Lung (tissue), 12 donors: ENCODE data around the gene TRIM45. TPM values are rescaled to one million over a fixed set of nuclear protein-coding genes. Genes with fewer than 3 reads are reported as not detected.

Experiments
- ATAC-seq: fragments of 200-7000 bp; cut with Tn5 transposase; one replicate; pipeline ENCODE4 v1.9.1; 2020; ENCODE audit warnings: moderate number of reproducible peaks; ENCODE audit not compliant: insufficient read depth, low FRiP score
- DNase-seq, 3 donors: peaks; one replicate each; pipeline ENCODE4 v3.0.0-alpha.2; 2013 to 2017
- H3K27ac ChIP-seq, 2 donors: one replicate each; pipeline ENCODE4 v1.5.1; 2013; ENCODE audit warnings: mild to moderate bottlenecking in 2 of 2, moderate library complexity in 2 of 2, control low read depth in 1 of 2, inconsistent platforms in 1 of 2, low read depth in 1 of 2, low read length in 1 of 2
- H3K27me3 ChIP-seq, 3 donors: one replicate each; pipeline ENCODE4 v1.5.1; 2013; ENCODE audit warnings: low read length in 2 of 3; ENCODE audit not compliant: control insufficient read depth in 3 of 3, insufficient read depth in 3 of 3
- H3K36me3 ChIP-seq, 4 donors: one replicate each; pipeline ENCODE4 v1.5.1; 2013; ENCODE audit warnings: low read length in 4 of 4, mild to moderate bottlenecking in 1 of 4, moderate library complexity in 1 of 4; ENCODE audit not compliant: control insufficient read depth in 4 of 4, insufficient read depth in 4 of 4
- H3K4me1 ChIP-seq, 5 donors: one replicate each; pipeline ENCODE4 v1.5.1; 2013; ENCODE audit warnings: low read length in 5 of 5, mild to moderate bottlenecking in 2 of 5, moderate library complexity in 1 of 5; ENCODE audit not compliant: control insufficient read depth in 5 of 5, insufficient read depth in 5 of 5
- H3K4me3 ChIP-seq: one replicate; pipeline ENCODE4 v1.5.1; 2013; ENCODE audit warnings: mild to moderate bottlenecking, control low read depth, moderate library complexity
- H3K9ac ChIP-seq, 2 donors: one replicate each; pipeline ENCODE4 v1.5.1; 2013; ENCODE audit warnings: low read length in 2 of 2, control low read depth in 1 of 2; ENCODE audit not compliant: insufficient read depth in 1 of 2
- H3K9me3 ChIP-seq, 4 donors: one replicate each; pipeline ENCODE4 v1.5.1; 2013; ENCODE audit warnings: low read length in 3 of 4, mild to moderate bottlenecking in 1 of 4, moderate library complexity in 1 of 4; ENCODE audit not compliant: control insufficient read depth in 4 of 4, insufficient read depth in 3 of 4
- WGBS, 2 donors: extraction: QIAGEN DNeasy Blood & Tissue Kit; methylation state at CpG; one replicate each; pipeline ENCODE4 v1.1.7; 2013; 5-methylcytosine and 5-hydroxymethylcytosine counted together
- polyA plus RNA-seq, 2 donors: library from polyadenylated mRNA; stranded (reverse); fragments of 200-250 nt; gene quantifications; one replicate each; pipeline ENCODE4 v1.2.1, GENCODE V29; 2013
- total RNA-seq, 2 donors: library from RNA; depleted of rRNA in 1 of 2; stranded (reverse); fragments of >200 nt in 1 of 2; gene quantifications; one replicate each; pipeline ENCODE4 v1.2.1, GENCODE V29; 2014 to 2021
- TF ChIP-seq, protein P1 (sequence below): IDR thresholded peaks from 2 replicates; pipeline ENCODE4 v1.5.1; 2012; ENCODE audit warnings: mild to moderate bottlenecking; ENCODE audit errors: control extremely low read depth, extremely low read depth
- donor health status: control.
- donor health status: control.
- donor health status: Bipolar disorder and iron deficiency.
- donor health status: healthy.
- donor health status: DM: yes; HTN: yes; CAD: no.

Gene TRIM45
- total and polyA plus RNA-seq, 4 donors = 0.41 to 6.0 (median 3.0) TPM

DNA sequence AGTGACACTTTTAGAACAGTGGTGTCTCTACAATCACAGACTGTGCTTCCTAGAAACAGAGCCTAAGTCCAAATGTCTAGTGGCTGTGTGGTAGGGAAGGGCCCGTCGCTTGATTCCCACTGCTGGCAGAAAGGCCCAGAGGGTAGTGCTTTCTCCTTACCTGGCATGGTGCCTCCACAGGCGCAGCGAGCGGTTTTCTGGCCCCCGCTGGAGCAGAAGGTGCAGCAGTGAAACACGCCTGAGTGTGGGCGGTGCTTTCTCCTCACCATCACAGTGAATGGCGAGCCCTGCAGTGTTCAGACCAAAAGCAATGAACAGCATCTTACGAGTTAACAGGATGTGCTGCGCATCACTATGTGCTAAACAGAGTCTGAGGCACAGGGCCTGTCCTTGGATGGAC lies 8.3 kb downstream of the TRIM45 start:
- Histone ChIP-seq H3K27me3 (no peaks in the 10 kb centered on the region), H3K9ac (no peak overlapping the region), H3K4me3 (no peak overlapping the region), H3K4me1 (no peaks in the 10 kb centered on the region), H3K36me3 (peaks cover 4 to 27% (median 10%) of the 10 kb centered on the region in 4 donors), H3K27ac (no peak overlapping the region), H3K9me3 (no peaks in the 10 kb centered on the region)
- TF ChIP-seq, protein P1, sequence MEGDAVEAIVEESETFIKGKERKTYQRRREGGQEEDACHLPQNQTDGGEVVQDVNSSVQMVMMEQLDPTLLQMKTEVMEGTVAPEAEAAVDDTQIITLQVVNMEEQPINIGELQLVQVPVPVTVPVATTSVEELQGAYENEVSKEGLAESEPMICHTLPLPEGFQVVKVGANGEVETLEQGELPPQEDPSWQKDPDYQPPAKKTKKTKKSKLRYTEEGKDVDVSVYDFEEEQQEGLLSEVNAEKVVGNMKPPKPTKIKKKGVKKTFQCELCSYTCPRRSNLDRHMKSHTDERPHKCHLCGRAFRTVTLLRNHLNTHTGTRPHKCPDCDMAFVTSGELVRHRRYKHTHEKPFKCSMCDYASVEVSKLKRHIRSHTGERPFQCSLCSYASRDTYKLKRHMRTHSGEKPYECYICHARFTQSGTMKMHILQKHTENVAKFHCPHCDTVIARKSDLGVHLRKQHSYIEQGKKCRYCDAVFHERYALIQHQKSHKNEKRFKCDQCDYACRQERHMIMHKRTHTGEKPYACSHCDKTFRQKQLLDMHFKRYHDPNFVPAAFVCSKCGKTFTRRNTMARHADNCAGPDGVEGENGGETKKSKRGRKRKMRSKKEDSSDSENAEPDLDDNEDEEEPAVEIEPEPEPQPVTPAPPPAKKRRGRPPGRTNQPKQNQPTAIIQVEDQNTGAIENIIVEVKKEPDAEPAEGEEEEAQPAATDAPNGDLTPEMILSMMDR = no peak
- ATAC-seq = no peak
- no peak for DNase-seq
- 96% methylated on average over 11 of the region's 11 CpGs for WGBS, 2 donors

DNA sequence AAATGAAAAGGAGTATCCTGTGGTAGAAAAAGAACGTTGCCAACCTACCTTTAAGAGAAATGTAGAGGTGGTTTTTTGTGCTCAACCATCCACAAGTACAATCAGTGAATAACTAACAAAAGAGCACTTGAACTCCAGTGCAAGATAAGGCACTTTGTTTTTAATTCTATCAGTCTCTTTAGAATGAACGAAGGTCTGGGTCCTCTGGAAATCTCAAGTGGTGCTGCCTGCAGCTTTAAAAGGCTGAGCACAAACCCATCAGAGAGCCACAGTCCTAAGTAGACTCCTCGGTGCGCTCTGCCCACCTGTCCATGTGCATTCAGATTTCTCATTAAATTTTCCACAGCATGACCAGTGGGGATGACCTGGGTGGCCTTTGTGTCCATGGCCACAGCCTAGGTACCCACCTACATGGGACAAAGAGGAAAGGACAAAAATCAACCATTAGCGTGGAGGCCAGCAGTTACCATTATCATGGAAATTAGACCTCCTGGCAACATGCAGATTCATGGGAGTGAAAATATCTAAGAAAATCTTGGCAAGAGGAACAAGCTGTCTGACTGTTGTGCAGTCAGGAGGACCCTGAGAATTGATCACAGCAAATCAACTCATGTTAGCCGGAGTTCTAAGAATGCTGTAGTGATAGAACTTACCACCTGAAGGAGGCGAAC lies 9.4 kb downstream of the TRIM45 start:
- Histone ChIP-seq H3K27me3 (no peaks in the 10 kb centered on the region), H3K4me1 (no peaks in the 10 kb centered on the region), H3K27ac (no peak overlapping the region), H3K9ac (no peak overlapping the region), H3K36me3 (peaks cover 4 to 27% (median 10%) of the 10 kb centered on the region in 4 donors), H3K9me3 (no peaks in the 10 kb centered on the region), H3K4me3 (no peak overlapping the region)
- 83 to 93% methylated on average over 7 of the region's 7 CpGs for WGBS, 2 donors
- no peak for ATAC-seq
- TF ChIP-seq, protein P1 = no peak
- peak in 1 of 3 donors; percentile 57 for DNase-seq

DNA sequence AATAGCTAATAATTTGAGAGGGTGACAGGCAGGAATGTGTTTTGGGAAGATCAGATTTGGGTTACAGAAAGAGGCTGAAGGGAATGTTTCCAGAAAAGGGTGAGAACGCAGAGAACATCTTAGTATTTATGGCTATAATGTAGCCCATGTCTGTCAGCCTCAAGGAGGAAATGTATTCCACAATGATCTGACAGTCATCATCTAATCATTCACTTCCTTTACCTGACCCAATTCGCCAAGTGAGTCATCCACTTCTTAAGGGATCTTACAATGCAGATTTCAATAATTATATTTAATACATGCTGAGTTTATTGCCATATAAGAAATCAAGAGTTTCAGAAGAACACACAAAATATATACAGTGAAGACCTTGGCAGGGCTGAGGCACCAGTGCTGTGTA lies 10.8 kb downstream of the TRIM45 start:
- WGBS, 2 donors = 85 to 87% methylated on average over 2 of the region's 2 CpGs
- TF ChIP-seq, protein P1 = no peak

DNA sequence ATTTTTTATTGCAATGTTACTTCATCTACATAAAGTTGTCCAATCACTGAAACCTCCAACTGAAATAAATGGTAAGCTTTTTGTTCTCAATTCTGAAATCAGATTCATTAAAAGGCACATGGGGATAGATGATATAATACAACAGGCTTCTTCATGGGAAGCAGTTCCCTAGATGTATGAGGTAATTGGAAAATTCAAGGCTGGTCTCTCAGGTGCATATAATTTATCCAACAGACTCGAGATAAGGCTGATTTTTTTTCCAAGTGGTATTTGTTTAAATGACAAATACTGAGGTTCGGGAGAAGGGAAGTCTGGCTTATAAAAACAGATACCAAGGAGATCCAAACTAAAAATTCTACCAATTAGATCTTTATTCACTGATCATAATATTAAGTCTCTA lies 14.2 kb downstream of the TRIM45 start:
- DNase-seq = no peak
- H3K27me3 ChIP-seq = no peaks in the 10 kb centered on the region
- TF ChIP-seq, protein P1 = no peak
- 88 to 93% methylated on average over 2 of the region's 2 CpGs for WGBS, 2 donors
- H3K36me3 ChIP-seq = peaks cover 4 to 14% (median 9%) of the 10 kb centered on the region in 4 donors
- H3K4me3 ChIP-seq = no peak overlapping the region
- no peak for ATAC-seq
- H3K9me3 ChIP-seq = no peaks in the 10 kb centered on the region
- H3K27ac ChIP-seq = no peak overlapping the region
- H3K4me1 ChIP-seq = no peaks in the 10 kb centered on the region
- H3K9ac ChIP-seq = no peak overlapping the region

More for the DNA sequence above, 10.8 kb downstream of the TRIM45 start:
- Histone ChIP-seq H3K9ac (no peak overlapping the region), H3K36me3 (peaks cover 4 to 27% (median 11%) of the 10 kb centered on the region in 4 donors), H3K9me3 (no peaks in the 10 kb centered on the region), H3K4me3 (no peak overlapping the region), H3K27ac (no peak overlapping the region), H3K27me3 (no peaks in the 10 kb centered on the region), H3K4me1 (no peaks in the 10 kb centered on the region)
- ATAC-seq (no peak), DNase-seq (no peak)
